Embryonic facial prominence (tissue), 1 donor: ENCODE results near the gene POU6F2.

Source experiments
- DNase-seq: peaks from one replicate; pipeline ENCODE4 v3.0.0-alpha.2; 2016; ENCODE audit errors: extremely low spot score

POU6F2 gene

GRCh38 chr7:39128287-39128843 lies 150.7 kb downstream of the POU6F2 start:
- DNase-seq = no peak

- DNase-seq = no peak
These were observed 152.6 kb downstream of the POU6F2 start for GRCh38 chr7:39130274-39130673.

GRCh38 chr7:39130857-39131526 lies 153.3 kb downstream of the POU6F2 start:
- DNase-seq = no peak

GRCh38 chr7:39132306-39132705 lies 154.6 kb downstream of the POU6F2 start:
- no peak for DNase-seq

- DNase-seq = no peak
These were observed 155.4 kb downstream of the POU6F2 start for GRCh38 chr7:39133088-39133487.

GRCh38 chr7:39137480-39137879 lies 159.8 kb downstream of the POU6F2 start:
- no peak for DNase-seq

GRCh38 chr7:39142750-39143149 lies 165.0 kb downstream of the POU6F2 start:
- no peak for DNase-seq

- DNase-seq = no peak
These were observed 166.7 kb downstream of the POU6F2 start for GRCh38 chr7:39144420-39144819.

GRCh38 chr7:39145283-39145682 lies 167.6 kb downstream of the POU6F2 start:
- DNase-seq = no peak

- DNase-seq = no peak
These were observed 168.2 kb downstream of the POU6F2 start for GRCh38 chr7:39145935-39146334.

- no peak for DNase-seq
These were observed 175.0 kb downstream of the POU6F2 start for GRCh38 chr7:39152701-39153100.

- no peak for DNase-seq
These were observed 175.4 kb downstream of the POU6F2 start for GRCh38 chr7:39153113-39153512.

- DNase-seq = no peak
These were observed 175.9 kb downstream of the POU6F2 start for GRCh38 chr7:39153647-39154046.

- no peak for DNase-seq
These were observed 177.1 kb downstream of the POU6F2 start for GRCh38 chr7:39154815-39155214.

- no peak for DNase-seq
These were observed 180.7 kb downstream of the POU6F2 start for GRCh38 chr7:39158367-39158766.

GRCh38 chr7:39161903-39162302 lies 184.2 kb downstream of the POU6F2 start:
- DNase-seq = no peak

- DNase-seq = no peak
These were observed 187.2 kb downstream of the POU6F2 start for GRCh38 chr7:39164887-39165286.

- no peak for DNase-seq
These were observed 190.8 kb downstream of the POU6F2 start for GRCh38 chr7:39168403-39169098.

GRCh38 chr7:39172137-39172536 lies 194.4 kb downstream of the POU6F2 start:
- no peak for DNase-seq

GRCh38 chr7:39181398-39181797 lies 203.7 kb downstream of the POU6F2 start:
- DNase-seq = no peak

- DNase-seq = no peak
These were observed 206.1 kb downstream of the POU6F2 start for GRCh38 chr7:39183796-39184195.

- DNase-seq = no peak
These were observed 206.7 kb downstream of the POU6F2 start for GRCh38 chr7:39184391-39184790.

GRCh38 chr7:39186131-39186530 lies 208.4 kb downstream of the POU6F2 start:
- DNase-seq = no peak
